ENCODE measurements around the gene ADAMTS12.
"Not testable (repeated sequence)": the region's sequence is repeated elsewhere in the genome, so short reads cannot be mapped to it uniquely, and the experiment has no call there.

Gene ADAMTS12

GRCh38 chr5:33515366-33515765, 376.4 kb downstream of the ADAMTS12 start:
- not testable (repeated sequence) for DNase-seq

DNA sequence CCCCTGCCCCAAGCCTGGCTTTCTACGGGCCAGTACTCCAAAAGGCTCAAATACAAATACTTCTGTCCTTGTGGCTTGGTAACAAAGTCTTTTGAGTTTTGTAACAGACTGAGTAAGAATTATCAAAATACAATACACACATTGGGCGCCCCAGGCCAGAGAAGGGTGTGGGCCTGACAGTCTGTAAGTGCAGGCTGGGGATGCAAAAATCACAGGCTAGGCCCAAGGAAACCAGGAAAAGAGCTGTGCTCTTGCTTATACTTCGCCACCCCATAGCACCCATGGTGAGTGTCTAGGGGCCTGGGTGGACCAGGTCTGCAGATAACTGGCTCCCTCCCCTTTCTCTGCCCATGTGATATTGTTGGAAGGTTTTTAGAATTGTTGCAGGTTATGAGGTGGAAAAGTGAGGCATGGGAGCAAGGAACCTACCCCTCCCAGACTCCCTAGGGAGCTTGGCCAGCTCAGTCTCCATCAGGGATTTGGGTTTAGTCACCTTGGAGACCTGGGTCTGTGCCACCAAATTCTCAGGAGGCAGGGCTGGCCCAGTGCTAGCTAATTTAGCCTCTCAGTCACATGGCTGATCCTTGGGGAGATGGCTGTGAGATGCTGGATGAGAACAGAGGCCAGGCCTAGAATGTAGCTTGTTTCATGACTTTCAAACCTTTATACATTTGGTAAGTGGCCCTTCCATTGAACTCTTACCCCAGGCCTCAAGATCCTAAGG, 378.2 kb downstream of the ADAMTS12 start:
- no peak for DNase-seq

- no peak for DNase-seq
These were observed 382.8 kb downstream of the ADAMTS12 start for GRCh38 chr5:33509036-33509435.

- no peak for DNase-seq
These were observed 384.4 kb downstream of the ADAMTS12 start for GRCh38 chr5:33507426-33507825.

DNA sequence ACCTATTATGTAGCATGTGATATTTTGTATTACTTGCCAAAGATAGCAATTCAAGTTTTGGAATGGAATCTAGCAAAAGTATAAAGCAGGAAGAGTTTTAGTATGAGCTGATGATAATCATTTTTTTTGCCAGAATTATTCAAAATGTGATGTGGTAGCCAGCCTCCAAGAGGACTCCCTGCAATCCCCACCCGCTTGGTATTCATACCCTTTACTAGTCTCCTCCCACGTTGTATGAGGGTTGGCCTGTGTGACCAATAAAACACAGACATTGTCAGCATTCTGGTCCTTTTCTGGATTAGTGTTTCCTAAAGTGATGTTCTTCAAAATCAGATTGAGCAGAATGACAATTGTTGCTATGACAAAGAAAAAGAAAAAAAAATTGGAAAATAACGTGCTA, 387.2 kb downstream of the ADAMTS12 start:
- no peak for DNase-seq

GRCh38 chr5:33501899-33502298, 389.9 kb downstream of the ADAMTS12 start:
- DNase-seq: no peak

DNA sequence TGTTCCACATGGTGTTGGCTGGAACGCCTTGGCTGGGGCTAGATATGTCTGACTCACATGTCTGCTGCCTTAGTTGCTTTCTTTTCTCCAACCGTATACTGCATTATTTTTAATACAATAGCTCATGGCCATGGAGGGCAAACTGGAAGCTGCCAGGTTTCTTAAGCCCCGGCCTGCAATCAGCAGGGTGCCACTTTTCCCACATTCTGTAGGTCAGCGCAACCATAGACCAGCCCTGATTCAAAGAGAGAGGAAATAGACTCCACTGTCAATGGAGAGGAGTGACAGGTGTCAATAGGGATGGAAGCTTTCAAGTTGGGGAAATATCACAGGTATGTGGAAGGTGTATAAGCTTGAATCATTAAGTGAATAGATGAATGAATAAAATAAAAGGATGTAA, 390.5 kb downstream of the ADAMTS12 start:
- no peak for DNase-seq

GRCh38 chr5:33494466-33494865, 397.3 kb downstream of the ADAMTS12 start:
- no peak for DNase-seq

DNA sequence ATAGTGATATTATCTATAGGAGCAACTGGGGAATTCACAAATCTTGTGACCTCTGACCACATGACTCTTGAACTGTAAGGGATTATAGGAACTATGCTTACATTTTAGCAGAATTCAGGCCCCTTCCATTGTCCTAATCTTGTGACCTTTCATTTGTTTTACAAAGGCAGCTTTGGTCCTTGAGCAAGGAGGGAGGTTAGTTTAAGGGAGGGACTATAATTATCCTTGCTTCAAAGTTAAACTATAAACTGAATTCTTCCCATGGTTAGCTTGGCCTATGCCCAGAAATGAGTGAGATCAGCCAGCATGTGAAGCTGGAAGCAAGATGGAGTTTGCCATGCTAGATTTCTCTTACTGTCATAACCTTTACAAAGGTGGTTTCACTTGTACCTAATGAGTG, 399.8 kb downstream of the ADAMTS12 start:
- no peak for DNase-seq

DNA sequence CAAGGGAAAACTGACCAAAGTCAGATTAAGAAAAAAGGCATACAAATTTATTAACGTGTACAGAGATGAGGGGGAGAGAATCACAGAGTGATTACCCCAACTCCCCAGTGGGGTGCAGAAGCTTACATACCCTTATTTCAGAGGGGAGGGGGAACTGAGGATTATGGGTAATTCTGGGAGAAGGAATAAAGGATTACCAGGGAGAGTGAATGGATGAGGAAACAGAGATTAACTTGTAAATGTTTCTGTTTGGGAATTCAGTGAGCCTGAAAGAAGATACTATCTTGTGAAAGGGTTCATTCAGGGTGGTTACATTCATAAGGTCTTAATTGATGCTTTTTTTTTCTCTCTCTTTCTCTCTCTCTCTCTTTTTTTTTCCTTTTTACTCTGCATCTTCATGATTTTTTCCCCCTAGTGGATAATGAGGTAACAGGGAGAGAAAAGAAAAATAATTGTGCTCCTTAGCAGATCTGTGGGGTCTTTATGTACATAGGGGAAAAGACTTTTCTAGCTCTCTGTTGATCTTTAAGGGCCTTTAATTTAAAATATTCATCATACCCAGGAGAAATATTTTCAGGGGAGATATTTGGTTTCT, 401.6 kb downstream of the ADAMTS12 start:
- no peak for DNase-seq

DNA sequence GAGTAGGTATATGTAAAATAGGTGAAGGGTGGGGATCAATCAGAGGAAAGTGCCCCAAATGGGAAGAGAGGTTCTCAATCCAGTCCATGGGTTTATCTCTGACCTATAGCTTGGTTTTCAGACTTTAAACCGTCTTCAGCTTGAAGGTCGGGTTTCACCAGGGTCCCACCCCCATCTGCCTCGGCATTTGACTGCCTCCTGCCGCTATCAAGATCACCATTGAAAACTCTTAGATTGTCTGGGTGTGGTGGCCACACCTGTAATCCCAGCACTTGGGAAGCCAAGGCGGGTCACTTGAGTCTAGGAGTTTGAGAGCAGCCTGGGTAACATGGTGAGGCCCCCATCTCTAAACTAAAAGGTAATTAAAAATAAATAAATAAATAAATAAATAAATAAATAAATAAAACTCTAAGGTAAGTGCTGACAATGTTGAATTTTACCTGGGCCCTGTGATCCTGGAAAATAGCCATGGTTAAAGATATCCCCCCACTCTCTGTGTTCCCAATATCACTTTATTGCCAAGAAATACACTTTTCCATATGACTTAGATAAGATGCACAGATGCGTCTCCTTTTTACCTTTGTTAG, 402.2 kb downstream of the ADAMTS12 start:
- DNase-seq: no peak

DNA sequence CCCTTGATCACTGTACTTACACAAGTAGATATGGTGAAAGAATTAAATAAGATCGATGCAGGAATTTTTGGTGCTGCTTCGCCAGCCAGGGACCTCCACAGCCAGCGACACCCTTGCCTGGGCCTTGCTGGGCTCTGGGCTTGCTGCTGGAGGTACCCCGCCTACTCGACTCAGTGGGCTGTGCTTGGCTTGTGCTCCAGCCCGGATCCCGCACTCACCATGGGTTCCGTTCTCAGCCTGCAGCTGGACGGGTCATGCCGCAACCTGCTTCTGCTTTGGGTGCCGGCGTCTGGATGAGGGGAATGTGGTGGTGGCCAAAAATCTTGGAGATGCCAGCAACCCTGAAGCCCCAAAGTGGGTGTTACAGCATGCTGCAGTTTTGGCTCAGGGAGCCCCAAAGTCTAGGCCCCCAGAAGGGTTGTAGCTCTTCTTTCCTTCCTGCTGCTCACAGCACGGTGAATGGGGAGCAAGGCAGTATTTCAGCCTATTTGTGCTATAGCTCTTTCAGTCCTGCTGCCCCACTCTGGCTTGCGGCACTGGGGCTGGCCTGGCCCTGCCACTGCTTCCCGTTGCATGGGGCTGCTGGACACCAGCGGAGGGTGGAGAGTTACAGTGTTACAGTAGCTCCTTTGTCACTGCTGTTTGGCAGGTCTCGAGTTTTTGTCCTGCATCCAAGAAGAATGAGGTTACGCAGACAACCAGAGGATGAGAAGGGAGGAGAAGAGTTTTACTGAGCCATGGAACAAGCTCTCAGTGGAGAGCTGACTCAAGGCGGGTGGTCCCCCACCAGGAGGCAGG, 403.0 kb downstream of the ADAMTS12 start:
- no peak for DNase-seq

DNA sequence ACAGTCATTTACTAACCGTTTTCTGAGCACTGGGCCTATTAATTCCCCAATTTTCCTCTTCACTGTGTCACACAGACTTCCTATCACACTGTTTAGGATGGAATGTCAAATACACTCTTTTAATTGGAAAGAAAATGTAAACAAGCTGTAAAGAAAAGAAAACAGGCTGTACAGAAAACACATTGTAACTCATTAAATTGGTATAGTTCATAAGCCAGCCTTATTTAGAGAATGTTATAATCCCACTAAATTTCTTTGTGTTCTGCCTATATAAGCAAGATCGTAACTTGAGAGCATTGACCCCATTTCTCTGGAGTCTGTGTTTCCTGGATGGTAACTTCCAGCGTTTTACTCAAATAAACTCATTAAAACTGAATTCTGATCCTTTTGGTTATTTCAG, 404.6 kb downstream of the ADAMTS12 start:
- DNase-seq: no peak

- DNase-seq: no peak
These were observed 409.5 kb downstream of the ADAMTS12 start for GRCh38 chr5:33482335-33482734.

DNA sequence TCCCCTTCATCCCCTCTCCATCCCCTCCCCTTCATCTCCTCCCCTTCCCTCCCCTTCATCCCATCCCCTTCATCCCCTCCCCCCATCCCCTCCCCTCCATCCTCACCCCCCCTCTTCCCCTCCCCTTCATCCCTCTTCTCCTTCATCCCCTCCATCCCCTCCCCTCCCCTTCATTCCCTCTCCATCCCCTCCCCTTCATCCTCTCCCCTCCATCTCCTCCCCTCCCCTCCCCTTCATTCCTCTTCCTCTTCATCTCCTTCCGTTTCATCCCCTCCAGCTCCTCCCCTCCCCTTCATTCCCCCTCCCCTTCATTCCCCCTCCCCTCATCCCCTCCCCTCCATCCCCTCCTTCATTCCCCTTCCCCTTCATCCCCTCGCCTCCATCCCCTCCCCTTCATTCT, 410.9 kb downstream of the ADAMTS12 start:
- no peak for DNase-seq

DNA sequence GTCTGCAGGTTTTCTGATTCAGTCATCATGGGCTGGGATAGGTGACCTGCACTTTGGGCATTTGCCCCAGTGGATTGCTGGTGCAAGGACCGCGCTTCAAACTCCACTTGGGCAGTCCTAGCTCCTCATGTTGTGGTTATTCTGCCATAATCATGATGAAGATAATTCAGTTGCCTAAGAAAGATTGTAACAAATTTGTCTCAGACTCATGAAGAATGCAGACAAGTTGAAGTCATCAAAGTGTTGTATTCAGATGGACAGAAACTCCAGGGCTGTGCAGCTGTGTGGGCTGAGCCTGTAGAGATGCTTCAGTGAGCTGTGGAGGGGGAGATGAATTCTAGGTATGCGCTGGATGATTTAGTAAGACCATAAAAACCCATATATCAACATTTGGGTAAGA, 412.5 kb downstream of the ADAMTS12 start:
- DNase-seq: no peak

- DNase-seq: no peak
These were observed 414.0 kb downstream of the ADAMTS12 start for GRCh38 chr5:33477816-33478215.

DNA sequence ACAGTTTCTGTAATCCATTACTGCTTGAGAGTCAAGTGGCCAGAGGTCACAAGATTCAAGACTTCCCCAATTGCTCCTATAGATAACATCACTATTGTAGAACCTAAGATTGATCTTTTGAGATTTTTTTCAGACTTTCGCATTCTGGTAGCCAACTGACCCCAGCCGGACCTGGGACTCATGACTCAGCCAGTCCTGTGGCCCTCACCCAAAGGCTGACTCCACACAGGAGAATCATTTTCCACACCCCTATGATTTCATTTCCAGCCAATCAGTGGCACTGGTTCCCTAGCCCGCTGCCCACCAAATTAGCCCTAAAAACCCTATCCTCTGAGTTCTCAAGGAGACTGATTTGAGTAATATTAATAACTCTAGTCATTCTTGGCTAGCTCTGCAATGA, 414.8 kb downstream of the ADAMTS12 start:
- DNase-seq: no peak

DNA sequence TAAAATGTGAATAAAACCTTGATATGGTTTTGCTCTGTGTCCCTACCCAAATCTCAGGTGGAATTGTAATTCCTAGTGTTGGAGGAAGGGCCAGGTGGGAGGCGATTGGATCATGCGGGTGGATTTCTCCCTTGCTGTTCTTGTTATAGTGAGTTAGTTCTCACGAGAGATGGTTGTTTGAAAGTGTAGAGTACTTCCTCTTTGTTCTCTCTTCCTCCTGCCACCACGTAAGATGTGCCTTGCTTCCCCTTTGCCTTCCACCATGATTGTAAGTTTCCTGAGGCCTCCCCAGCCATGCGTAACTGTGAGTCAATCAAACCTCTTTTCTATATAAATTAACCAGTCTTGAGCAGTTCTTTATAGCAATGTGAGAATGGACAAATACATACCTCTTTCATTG, 416.1 kb downstream of the ADAMTS12 start:
- DNase-seq: no peak

GRCh38 chr5:33474931-33475499, 416.8 kb downstream of the ADAMTS12 start:
- DNase-seq: no peak

GRCh38 chr5:33474004-33474403, 417.8 kb downstream of the ADAMTS12 start:
- DNase-seq: no peak

Data from activated gamma-delta T cell treated with Interleukin-2 at 50 U/mL for 16 hours (primary cell).